ENCODE measurements around the gene CCDC91.
"Not testable (repeated sequence)": the region's sequence is repeated elsewhere in the genome, so short reads cannot be mapped to it uniquely, and the experiment has no call there.

The CCDC91 gene

GRCh38 chr12:28456934-28457710 lies 266.9 kb downstream of the CCDC91 start:
- DNase-seq (ENCODE audit: low read depth, low spot score): no peak

GRCh38 chr12:28457785-28458184 lies 267.5 kb downstream of the CCDC91 start:
- DNase-seq (ENCODE audit: low read depth, low spot score): no peak

GRCh38 chr12:28459481-28459880 lies 269.2 kb downstream of the CCDC91 start:
- DNase-seq (ENCODE audit: low read depth, low spot score): no peak

- DNase-seq (ENCODE audit: low read depth, low spot score): no peak
Measured at GRCh38 chr12:28460420-28461130, 270.3 kb downstream of the CCDC91 start.

GRCh38 chr12:28463396-28463795 lies 273.1 kb downstream of the CCDC91 start:
- DNase-seq (ENCODE audit: low read depth, low spot score): no peak

- not testable (repeated sequence) for DNase-seq (ENCODE audit: low read depth, low spot score)
Measured at GRCh38 chr12:28471762-28472161, 281.5 kb downstream of the CCDC91 start.

- DNase-seq (ENCODE audit: low read depth, low spot score): not testable (repeated sequence)
Measured at GRCh38 chr12:28476206-28476605, 285.9 kb downstream of the CCDC91 start.

GRCh38 chr12:28479097-28479496 lies 288.8 kb downstream of the CCDC91 start:
- DNase-seq (ENCODE audit: low read depth, low spot score): not testable (repeated sequence)

- no peak for DNase-seq (ENCODE audit: low read depth, low spot score)
Measured at GRCh38 chr12:28479683-28480082, 289.4 kb downstream of the CCDC91 start.

GRCh38 chr12:28484156-28484555 lies 293.9 kb downstream of the CCDC91 start:
- DNase-seq (ENCODE audit: low read depth, low spot score): no peak

- DNase-seq (ENCODE audit: low read depth, low spot score): no peak
Measured at GRCh38 chr12:28486521-28486920, 296.3 kb downstream of the CCDC91 start.

- DNase-seq (ENCODE audit: low read depth, low spot score): no peak
Measured at GRCh38 chr12:28489246-28489645, 299.0 kb downstream of the CCDC91 start.

- DNase-seq (ENCODE audit: low read depth, low spot score): no peak
Measured at GRCh38 chr12:28497889-28498411, 307.7 kb downstream of the CCDC91 start.

GRCh38 chr12:28498850-28499249 lies 308.6 kb downstream of the CCDC91 start:
- no peak for DNase-seq (ENCODE audit: low read depth, low spot score)

- DNase-seq (ENCODE audit: low read depth, low spot score): no peak
Measured at GRCh38 chr12:28500373-28501024, 310.2 kb downstream of the CCDC91 start.

GRCh38 chr12:28506271-28506670 lies 316.0 kb downstream of the CCDC91 start:
- DNase-seq (ENCODE audit: low read depth, low spot score): no peak

- DNase-seq (ENCODE audit: low read depth, low spot score): no peak
Measured at GRCh38 chr12:28507033-28507432, 316.8 kb downstream of the CCDC91 start.

- no peak for DNase-seq (ENCODE audit: low read depth, low spot score)
Measured at GRCh38 chr12:28507867-28508266, 317.6 kb downstream of the CCDC91 start.

GRCh38 chr12:28512406-28512805 lies 322.1 kb downstream of the CCDC91 start:
- no peak for DNase-seq (ENCODE audit: low read depth, low spot score)

GRCh38 chr12:28512876-28513275 lies 322.6 kb downstream of the CCDC91 start:
- no peak for DNase-seq (ENCODE audit: low read depth, low spot score)

GRCh38 chr12:28513983-28514382 lies 323.7 kb downstream of the CCDC91 start:
- DNase-seq (ENCODE audit: low read depth, low spot score): no peak

- no peak for DNase-seq (ENCODE audit: low read depth, low spot score)
Measured at GRCh38 chr12:28517101-28517500, 326.8 kb downstream of the CCDC91 start.

All from activated CD4-positive, CD25-positive, alpha-beta regulatory T cell treated with anti-CD3 and anti-CD28 coated beads, Interleukin-2, amount 50 U/mL, for 16 hours (primary cell).